ENCODE results near the gene ATP6V1E1.
"Not testable (repeated sequence)": the region's sequence is repeated elsewhere in the genome, so short reads cannot be mapped to it uniquely, and the experiment has no call there.

ATP6V1E1 gene

DNA sequence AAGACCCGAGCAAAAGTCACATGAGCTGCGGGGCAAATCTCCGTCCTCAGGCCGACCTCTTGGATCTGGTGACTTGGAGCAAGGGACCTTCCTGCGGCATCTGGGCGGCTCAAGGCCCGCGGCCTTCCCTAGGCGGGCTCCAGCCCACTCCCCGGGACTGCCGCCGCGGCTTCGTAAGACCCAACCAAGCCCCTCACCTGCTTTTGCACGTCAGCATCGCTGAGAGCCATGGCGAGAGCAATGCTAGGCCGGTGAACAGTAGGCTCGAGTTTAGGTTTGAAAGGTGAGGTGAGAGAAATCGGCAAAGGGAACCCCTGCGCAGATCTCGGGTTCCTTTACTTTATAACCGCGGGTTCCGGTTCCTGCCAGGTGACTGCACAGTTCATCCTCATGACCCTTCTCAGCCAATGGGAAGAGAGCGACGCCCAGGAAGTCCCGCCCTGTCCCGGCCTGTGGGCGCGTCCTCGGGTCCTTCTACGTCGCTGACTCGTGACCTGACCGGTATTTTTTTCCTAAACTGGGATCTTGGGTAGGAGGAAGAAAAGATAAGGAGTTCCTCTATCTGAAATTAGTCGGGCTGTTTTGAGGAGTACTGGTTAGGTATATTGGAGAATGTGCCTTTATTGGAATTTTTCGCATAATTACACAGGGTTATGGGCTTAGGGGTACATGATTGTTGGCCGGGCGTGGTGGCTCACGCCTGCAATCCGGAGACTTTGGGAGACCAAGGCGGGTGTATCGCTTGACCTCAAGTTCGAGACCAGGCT is at the start of gene ATP6V1E1:
Gene ATP6V1E1 (minus strand): TSS at position 344 of the 767 bp plus-strand sequence. CDS start 114 bp downstream, at position 230.
- peak; percentile 64 to 82 for DNase-seq

DNA sequence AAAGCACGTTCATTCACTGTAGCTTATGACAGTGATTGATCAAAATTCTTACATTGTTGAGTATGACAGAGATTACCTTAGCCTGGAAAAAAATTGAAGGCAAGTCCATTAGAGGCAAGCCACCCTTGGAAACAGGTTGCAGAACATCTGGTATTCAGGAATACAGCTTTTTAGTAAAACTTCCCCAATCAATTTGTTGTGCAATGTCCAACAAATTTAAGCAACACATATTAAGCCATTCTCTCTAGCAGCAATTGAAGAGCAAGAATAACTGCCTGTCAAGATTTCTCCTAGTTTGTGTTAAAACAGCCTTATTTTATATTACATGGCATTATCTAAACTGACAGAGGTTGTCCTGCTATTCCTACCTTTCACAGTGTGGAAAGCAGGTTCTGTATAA is 47.0 kb upstream of the ATP6V1E1 start:
- no peak for DNase-seq

DNA sequence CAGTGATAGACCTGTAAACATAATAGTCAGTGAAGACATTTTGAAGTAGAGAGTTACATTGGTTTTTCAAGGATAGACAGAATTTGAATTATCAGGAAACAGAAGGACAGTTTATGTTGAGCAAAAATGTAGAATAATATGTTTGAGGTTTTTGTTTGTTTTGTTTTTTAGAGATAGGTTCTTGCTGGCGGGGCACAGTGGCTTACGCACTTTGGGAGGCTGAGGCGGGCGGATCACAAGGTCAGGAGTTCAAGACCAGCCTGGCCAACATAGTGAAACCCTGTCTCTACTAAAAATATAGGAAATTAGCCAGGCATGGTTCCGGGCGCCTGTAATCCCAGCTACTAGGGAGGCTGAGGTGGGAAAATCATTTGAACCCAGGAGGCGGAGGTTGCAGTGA is 45.6 kb upstream of the ATP6V1E1 start:
- DNase-seq, result no peak

DNA sequence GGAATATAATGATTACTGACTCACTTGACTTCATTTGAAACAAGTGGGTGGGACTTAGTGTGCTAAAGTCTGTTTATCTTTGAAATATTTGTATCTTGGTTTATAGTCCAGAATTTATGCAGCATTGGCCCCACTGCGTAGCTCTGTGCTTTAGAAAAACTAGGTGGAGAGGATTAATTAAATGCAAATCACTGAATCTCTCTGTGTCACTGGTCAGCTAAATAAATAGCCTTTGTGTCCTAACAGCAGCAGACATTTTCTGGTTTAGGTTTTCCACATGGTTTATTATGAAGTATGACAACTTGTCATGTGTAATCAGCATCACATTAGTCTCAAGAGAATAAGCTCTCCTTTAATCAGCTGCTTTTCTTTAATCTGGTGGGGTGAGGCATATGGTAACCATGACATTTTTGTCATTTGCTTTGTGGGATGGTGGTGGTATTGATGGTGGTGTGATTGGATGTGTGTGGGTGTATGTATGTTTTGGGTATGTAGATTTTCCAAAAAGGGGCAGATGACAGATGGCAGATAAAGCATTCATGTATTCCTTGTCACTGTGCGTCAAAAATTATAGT is 44.0 kb upstream of the ATP6V1E1 start:
- DNase-seq, result no peak

DNA sequence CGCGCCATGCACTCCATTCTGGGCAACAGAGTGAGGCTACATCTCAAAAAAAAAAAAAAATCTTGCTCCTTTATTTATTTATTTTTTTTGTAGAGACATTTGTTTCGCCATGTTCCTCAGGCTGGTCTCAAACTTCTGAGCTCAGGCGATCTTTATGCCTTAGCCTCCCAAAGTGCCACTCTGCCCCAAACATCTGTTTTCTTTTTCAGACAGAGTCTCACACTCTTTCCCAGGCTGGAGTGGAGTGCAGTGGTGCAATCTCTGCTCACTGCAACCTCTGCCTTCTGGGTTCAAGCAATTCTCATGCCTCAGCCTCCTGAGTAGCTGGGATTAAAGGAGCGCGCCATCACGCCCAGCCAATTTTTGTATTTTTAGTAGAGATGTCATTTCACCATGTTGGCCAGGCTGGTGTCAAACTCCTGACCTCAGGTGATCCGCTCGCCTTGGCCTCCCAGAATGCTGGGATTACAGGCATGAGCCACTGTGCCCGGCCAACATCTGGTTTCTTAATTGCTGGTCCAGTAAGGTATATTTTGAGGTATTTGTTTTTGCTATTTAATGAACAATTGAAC is 43.1 kb upstream of the ATP6V1E1 start:
- DNase-seq, result not testable (repeated sequence)

DNA sequence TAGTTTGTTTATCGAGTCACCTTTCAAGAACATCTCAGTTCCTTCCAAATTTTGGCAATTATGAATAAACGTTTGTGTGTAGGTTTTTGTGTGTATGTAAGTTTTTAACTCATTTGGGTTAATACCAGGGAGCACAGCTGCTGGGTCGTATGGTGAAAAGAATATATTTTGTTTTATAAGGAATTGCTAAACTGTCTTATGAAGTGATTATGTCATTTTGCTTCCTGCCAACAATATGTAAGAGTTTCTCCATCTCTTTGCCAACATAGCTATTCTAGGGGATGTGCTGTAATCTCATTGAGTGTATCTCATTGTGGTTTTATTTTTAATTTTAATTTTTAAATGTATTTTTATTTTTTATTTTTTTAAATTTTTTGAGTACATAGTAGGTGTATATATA is 37.3 kb upstream of the ATP6V1E1 start:
- DNase-seq, result no peak

DNA sequence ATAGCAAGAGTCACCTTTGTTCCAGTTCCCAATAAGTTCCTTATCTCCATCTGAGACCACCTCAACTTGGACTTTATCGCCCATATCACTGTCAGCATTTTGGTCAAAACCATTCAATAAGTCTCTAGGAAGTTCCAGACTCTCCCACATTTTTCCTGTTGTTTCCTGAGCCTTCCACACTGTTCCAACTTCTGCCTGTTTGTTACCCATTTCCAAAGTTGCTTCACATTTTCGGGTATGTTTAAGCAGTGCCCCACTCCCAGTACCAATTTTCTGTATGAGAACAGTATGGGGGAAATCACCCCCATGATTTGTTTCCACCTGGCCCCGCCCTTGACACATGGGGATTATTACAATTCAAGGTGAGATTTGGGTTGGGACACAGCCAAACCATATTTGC is 36.7 kb upstream of the ATP6V1E1 start:
- DNase-seq, result no peak

DNA sequence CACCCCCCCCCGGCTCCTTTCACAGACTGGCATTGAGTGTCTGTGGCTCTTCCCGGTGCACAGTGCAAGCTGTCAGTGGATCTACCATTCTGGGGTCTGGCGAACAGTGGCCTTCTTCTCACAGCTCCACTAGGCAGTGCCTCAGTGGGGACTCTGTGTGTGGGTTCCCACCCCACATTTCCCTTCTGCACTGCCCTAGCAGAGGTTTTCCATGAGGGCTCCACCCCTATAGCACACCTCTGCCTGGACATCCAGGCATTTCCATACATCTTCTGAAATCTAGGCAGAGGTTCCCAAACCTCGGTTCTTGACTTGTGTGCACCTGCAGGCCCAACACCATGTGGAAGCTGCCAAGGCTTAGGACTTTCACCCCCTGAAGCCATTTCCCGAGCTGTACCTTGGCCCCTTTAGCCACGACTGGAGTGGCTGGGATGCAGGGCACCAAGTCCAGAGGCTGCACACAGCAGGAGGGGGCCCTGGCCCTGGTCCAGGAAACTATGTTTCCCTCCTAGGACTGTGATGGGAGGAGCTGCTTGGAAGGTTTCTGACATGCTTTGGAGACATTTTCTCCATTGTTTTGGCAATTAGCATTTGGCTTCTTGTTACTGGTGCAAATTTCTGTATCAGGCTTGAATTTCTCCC is 36.0 kb upstream of the ATP6V1E1 start:
- DNase-seq, result no peak

DNA sequence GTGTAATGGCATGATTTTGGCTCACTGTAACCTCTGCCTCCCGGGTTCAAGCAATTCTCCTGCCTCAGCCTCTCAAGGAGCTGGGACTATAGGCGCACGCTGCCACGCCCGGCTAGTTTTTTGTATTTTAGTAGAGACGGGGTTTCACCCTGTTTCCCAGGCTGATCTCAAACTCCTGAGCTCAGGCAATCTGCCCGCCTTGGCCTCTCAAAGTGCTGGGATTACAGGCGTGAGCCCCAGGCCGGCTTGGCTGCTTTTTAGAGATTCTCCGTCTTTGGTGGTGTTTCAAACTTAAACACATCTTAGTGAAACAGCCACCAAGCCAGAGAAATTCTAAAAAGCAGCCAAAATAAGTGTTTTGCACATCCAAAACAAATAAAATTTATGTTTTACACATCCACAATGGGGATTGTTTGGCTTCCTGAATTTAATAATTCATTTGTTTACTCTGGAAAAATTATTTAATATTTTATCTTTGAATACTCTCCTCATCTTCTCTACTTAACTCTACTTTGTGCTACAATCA is 28.4 kb upstream of the ATP6V1E1 start:
- no peak for DNase-seq

DNA sequence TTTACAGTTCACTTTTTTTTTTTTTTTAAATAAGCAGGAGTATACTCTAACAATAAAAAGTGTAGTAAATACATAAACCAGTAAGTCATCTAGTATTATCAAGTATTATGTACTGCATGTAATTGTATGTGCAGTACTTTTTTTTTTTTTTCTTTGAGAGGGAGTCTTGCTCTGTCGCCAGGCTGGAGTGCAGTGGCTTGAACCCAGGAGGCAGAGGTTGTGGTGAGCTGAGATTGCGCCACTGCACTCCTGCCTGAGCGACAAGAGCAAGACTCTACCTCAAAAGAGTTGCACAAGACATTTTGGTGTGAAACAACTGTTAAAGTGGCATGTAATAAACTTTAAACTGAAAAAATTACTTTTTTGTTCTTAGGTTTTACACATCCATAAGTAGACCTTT is 26.7 kb upstream of the ATP6V1E1 start:
- DNase-seq, result no peak

DNA sequence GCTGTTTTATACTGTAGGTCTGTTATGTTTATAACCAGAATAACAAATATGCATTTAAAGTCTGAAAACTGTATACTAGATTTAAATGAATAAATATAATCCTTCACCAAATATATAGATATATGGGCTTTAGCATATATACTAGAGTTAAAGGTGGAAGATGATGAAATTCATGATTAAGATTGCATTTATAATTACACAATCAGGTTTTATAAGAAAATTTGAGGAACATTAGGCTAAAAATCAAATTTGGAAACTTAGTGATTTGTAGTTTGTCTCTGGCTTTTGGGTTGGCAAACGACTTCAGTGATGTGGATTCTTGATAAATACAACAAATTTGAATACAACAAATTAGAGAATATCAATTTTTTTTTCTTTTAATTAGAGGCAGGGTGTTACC is 20.0 kb upstream of the ATP6V1E1 start:
- DNase-seq, result no peak

DNA sequence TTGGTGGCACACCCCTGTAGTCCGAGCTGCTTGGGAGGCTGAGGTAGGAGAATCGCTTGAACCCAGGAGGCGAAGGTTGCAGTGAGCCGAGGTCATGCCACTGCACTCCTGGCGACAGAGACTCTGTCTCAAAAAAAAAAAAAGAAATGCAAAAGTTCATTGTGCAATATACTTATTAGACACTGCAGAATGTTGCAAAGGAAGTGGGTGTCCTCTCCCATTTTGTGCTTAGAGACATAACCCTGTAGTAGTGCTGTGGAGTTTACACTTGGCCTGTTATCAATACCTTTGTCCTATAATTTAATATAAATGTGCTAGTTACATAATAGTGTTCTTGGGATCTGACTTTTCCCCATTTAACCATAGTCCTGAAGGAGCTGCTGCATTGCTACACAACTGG is 19.4 kb upstream of the ATP6V1E1 start:
- DNase-seq, result no peak

DNA sequence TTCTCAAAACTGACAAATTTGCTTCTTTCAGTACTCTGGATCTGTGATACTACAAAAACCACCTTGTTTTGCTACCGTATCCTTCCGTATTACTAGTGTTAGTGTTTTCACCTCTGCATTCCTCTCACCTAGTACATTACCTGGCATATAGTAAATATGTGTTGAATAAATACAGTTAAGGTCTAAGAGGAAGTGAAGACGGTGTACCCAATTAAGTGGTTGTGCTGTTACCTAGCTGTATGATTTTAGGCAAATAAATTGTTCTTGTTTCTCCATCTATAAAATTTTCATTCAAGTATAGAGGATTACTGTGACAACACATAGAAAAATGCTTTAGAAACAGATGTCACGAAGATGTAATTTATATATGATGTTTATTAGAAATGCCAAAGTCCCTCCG is 18.9 kb upstream of the ATP6V1E1 start:
- no peak for DNase-seq

DNA sequence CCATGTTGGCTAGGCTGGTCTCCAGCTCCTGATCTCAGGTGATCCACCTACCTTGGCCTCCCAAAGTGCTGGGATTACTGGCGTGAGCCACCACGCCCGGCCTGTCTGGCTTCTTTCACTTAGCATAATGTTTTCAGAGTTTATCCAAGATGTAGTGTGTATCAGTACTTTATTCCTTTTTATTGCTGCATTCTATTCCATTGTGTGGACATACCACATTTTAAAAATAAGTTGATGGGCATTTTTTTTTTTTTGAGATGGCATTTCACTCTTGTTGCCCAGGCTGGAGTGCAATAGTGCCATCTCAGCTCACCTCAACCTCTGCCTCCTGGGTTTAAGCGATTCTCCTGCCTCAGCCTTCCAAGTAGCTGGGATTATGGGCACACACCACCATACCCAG is 13.8 kb upstream of the ATP6V1E1 start:
- not testable (repeated sequence) for DNase-seq

DNA sequence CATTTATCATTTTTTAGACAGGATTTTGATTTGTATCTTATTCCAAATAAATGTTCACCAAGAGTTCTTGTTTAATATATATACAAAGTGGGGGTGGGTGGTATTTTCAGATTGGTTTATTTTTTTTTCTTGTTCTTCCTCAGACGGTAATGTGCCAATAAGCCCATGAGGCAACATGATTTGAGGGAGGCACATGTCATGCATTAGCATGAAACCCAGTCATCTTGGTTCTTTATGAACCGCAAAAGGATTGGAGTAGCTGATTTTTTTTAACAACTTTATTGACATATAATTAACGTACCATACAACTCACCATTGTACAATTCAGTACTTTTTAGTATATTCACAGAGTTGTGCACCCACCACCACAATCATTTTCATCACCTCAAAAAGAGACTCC is 12.7 kb upstream of the ATP6V1E1 start:
- no peak for DNase-seq

DNA sequence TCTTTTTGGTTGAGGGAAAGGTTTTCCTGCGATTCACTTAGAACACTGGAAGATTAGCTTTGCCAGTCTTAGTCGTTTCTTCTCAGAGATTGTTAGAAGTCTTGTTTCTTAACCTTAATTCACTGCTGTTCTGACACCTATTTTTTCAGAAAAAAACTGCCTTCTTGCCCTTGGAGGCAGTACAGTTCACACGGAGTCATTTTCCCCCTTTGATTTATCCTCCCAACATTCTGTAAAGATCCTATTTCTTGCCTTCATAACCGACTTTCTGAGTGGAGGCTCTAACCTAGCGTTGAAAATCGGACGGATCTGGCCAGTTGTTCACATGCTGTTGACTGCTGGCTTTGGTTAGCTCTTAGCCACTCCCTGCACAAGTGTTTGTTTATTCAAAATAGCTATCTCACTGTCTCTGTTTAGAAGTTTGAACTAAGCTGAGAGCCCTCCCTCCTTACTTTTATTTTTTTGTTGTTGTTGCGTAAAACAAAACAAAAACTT is 10.7 kb upstream of the ATP6V1E1 start:
- DNase-seq, result no peak

DNA sequence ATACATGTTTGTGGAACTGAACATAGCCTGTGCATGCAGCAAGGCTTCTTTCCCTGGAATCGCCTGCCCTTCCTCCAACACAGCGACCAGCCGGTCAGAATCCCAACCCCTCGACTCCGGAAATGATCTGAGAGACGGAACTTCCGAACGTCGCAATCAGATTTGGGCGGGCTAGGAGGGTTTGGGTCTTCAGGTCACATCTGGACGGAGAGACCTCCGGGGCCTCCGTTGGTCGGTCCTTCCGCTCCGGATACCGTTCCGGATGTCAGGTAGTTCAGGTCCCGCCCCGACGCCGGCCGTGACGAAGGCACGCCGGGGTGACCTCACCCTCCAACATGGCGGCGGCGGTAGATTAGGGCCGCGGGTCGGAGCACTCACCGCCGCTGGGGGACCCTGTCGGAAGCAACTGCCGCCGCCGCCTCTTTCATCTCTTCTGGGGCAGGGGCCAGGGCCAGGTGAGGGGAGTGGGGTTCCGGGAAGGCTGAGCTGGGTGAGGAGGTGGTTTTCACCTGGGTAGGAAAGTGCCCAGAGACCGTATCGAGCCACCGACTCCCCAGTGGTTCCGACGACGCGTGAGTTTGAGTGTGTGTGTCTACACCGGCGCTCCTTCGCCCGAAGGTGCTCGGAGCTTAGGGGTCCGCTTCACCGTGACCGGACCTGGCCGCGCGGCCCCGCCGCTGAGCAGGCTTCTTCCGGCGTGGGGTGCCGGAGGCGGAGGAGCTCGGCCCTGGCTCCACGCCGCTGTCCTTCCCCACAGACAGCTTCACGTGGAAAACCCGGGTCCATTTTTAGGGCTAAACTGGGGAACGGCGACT is 10.1 kb upstream of the ATP6V1E1 start, which contains the start of gene BCL2L13:
Gene BCL2L13 (plus strand): TSS at position 326 of the 815 bp plus-strand sequence. CDS start 16,955 bp downstream, outside the sequence.
- peak; percentile 36 to 51 for DNase-seq

DNA sequence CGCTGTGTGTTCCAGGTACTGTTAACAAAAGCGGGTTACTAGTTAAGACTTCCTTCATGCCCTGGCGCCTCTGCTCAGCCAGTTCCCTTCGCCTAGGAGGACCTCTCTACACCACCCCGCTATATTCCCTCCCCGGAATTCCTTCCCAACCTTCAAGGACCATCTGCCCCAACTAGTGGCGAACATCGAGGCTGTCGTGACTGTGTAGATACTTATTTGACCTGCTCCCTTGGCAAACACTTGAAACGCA is 9.6 kb upstream of the ATP6V1E1 start:
- DNase-seq, result no peak

DNA sequence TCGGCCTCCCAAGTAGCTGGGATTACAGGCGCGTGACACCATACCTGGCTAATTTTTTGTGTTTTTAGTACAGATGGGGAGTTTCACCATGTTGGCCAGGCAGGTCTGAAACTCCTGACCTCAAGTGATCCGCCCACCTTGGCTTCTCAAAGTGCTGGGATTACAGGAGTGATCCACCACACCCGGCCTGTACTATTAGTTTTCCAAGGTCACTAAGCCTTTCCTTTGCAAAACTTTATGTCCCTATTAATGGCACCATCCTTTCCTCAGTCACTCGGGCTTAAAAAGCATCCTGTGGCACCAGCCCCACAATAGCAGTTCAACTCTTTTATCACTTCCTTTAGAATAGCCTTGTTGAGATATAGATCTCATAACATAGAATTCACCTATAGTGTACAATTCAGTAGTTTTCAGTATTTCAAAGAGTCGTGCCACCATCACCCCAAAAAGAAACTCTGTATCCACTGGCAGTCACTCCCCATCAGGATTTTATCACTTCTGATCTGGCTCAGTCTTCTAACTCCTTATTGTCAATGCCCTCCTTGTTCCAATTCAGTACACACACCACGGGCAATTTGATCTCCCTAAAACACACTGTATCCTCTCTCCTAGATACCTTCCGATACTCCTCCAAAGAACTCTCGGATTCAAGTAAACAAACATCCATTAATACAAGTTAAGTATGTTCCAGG is 9.1 kb upstream of the ATP6V1E1 start:
- DNase-seq, result no peak

DNA sequence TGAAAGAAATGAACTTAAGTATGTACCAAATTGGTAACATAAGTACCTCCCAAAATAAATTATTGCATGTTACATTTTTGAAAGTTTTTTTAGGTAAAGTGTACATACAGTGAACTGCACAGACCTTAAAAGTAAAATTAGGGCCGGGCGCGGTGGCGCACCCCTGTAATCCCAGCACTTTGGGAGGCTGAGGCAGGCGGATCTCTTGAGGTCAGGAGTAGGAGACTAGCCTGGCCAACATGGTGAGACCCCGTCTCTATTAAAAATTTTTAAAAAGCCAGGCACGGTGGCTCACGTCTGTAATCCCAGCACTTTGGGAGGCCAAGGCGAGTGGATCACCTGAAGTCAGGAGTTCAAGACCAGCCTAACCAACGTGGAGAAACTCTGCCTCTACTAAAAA is 8.3 kb upstream of the ATP6V1E1 start:
- DNase-seq, result not testable (repeated sequence)

DNA sequence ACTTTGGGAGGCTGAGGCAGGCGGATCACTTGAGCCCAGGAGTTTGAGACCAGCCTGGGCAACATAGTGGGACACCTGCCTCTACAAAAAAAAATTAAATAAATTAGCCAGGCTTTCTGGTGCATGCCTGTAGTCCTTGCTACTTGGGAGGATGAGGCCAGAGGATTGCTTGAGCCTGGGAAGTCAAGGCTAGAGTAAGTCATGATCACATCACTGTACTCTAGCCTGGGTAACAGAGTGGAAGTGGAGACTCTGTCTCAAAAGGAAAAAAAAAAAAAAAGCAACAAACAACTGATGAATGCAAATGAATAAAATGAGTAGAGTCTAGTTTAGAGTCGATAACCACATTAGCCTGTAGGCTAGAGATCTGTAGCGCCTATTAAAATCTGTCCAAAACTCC is 6.1 kb upstream of the ATP6V1E1 start:
- no peak for DNase-seq

DNA sequence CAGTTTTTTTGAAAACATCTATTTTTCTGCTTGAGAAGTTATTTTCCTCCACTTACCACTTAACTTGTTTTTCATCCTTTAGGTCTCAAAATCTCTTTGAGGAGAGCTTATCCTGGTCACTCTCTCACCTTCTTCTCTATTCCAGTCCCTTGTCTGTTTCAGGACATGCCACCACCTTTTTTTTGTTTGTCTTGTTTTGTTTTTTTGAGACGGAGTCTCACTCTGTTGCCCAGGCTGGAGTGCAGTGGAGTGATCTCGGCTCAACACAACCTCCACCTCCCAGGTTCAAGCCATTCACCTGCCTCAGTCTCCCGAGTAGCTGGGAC is 5.4 kb upstream of the ATP6V1E1 start:
- no peak for DNase-seq

Measured in NCI-H187 (cell line).